ENCODE data around the gene PPM1F. TPM values are rescaled to one million over a fixed set of nuclear protein-coding genes. Genes with fewer than 3 reads are reported as not detected.

Gene PPM1F
- total RNA-seq, 1 experiment from 2014 or later, result 54.8 TPM

GRCh38 chr22:21985214-21985613 lies 32.6 kb upstream of the PPM1F start:
- H3K9me3 ChIP-seq (replicated peaks), result no peaks in the 10 kb centered on the region
- no peak for DNase-seq (ENCODE audit: low read depth in 1 of 2, low spot score in 2 of 2)
- H3K4me1 ChIP-seq (replicated peaks), result peaks cover 9% of the 10 kb centered on the region
- no peak overlapping the region for H3K27ac ChIP-seq
- H3K4me3 ChIP-seq, result no peak overlapping the region
- H3K27me3 ChIP-seq (replicated peaks), result 0 out of 2 replicates have a peak, but pooled peaks cover 3% of the 10 kb centered on the region
- H3K36me3 ChIP-seq, result peaks cover 9% of the 10 kb centered on the region

DNA sequence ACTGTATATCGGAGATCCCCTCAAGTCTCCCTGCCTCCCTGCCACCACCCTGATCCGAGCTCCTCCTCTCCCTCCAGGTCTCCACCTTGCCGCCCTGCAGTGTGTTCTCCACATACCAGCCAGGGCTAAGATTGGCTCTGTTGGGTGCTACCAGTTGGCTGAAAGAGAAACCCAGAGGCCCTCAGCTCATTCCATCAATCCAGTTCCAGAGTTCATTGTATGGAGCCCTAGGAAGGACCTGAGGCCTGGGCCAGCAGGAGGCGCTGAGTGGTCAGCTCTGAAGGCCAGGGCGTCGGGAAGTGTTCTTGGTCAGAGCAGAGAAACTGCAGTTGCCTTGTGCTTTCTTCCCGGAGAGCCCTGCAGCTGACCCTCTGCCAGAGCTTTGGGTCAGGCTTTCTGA lies 32.1 kb upstream of the PPM1F start:
- Histone ChIP-seq H3K27me3 (replicated peaks) (0 out of 2 replicates have a peak, but pooled peaks cover 3% of the 10 kb centered on the region), H3K36me3 (peaks cover 9% of the 10 kb centered on the region), H3K4me3 (no peak overlapping the region), H3K9me3 (replicated peaks) (no peaks in the 10 kb centered on the region), H3K27ac (no peak overlapping the region), H3K4me1 (replicated peaks) (peaks cover 9% of the 10 kb centered on the region)
- DNase-seq (ENCODE audit: low read depth in 1 of 2, low spot score in 2 of 2), result no peak

- peaks cover 9% of the 10 kb centered on the region for H3K4me1 ChIP-seq (replicated peaks)
- peak within 1 kb of the TSS; percentile 30; the same call in 1 of the 2 replicates for H3K27ac ChIP-seq
- H3K36me3 ChIP-seq, result peaks cover 9% of the 10 kb centered on the region
- peak; percentile 62 to 79 for DNase-seq (ENCODE audit: low read depth in 1 of 2, low spot score in 2 of 2)
- no peaks in the 10 kb centered on the region for H3K9me3 ChIP-seq (replicated peaks)
- no peaks in the 10 kb centered on the region for H3K27me3 ChIP-seq (replicated peaks)
- peak within 1 kb of the TSS; percentile 77 for H3K4me3 ChIP-seq
These were observed 29.8 kb upstream of the PPM1F start, which contains the start of gene TOP3B for GRCh38 chr22:21982338-21982965. Gene TOP3B, minus strand, starts transcription at chr22:21982787. Its CDS starts 7,078 bp downstream, at chr22:21975709.

- Histone ChIP-seq H3K9me3 (replicated peaks) (no peaks in the 10 kb centered on the region), H3K36me3 (peaks cover 9% of the 10 kb centered on the region), H3K27me3 (replicated peaks) (no peaks in the 10 kb centered on the region), H3K27ac (no peak overlapping the region), H3K4me1 (replicated peaks) (peaks cover 9% of the 10 kb centered on the region), H3K4me3 (peak overlapping the region; percentile 77)
- no peak for DNase-seq (ENCODE audit: low read depth in 1 of 2, low spot score in 2 of 2)
These were observed 29.2 kb upstream of the PPM1F start for GRCh38 chr22:21981874-21982273.

- peaks cover 20% of the 10 kb centered on the region for H3K36me3 ChIP-seq
- no peak for DNase-seq (ENCODE audit: low read depth in 1 of 2, low spot score in 2 of 2)
- H3K4me1 ChIP-seq (replicated peaks), result peaks cover 9% of the 10 kb centered on the region
- H3K4me3 ChIP-seq, result no peak overlapping the region
- H3K27me3 ChIP-seq (replicated peaks), result no peaks in the 10 kb centered on the region
- no peak overlapping the region for H3K27ac ChIP-seq
- no peaks in the 10 kb centered on the region for H3K9me3 ChIP-seq (replicated peaks)
These were observed 27.9 kb upstream of the PPM1F start for GRCh38 chr22:21980547-21980946.

GRCh38 chr22:21978564-21979386 lies 26.1 kb upstream of the PPM1F start:
- H3K27me3 ChIP-seq (replicated peaks), result no peaks in the 10 kb centered on the region
- H3K27ac ChIP-seq, result no peak overlapping the region
- peaks cover 9% of the 10 kb centered on the region for H3K4me1 ChIP-seq (replicated peaks)
- peaks cover 38% of the 10 kb centered on the region for H3K36me3 ChIP-seq
- H3K9me3 ChIP-seq (replicated peaks), result no peaks in the 10 kb centered on the region
- H3K4me3 ChIP-seq, result no peak overlapping the region
- no peak for DNase-seq (ENCODE audit: low read depth in 1 of 2, low spot score in 2 of 2)

- Histone ChIP-seq H3K27me3 (replicated peaks) (no peaks in the 10 kb centered on the region), H3K9me3 (replicated peaks) (no peaks in the 10 kb centered on the region), H3K27ac (no peak overlapping the region), H3K36me3 (peaks cover 48% of the 10 kb centered on the region), H3K4me1 (replicated peaks) (peaks cover 9% of the 10 kb centered on the region), H3K4me3 (no peak overlapping the region)
- no peak for DNase-seq (ENCODE audit: low read depth in 1 of 2, low spot score in 2 of 2)
These were observed 25.2 kb upstream of the PPM1F start for GRCh38 chr22:21977814-21978213.

GRCh38 chr22:21975854-21976345 lies 23.3 kb upstream of the PPM1F start:
- Histone ChIP-seq H3K27ac (no peak overlapping the region), H3K4me1 (replicated peaks) (no peaks in the 10 kb centered on the region), H3K9me3 (replicated peaks) (no peaks in the 10 kb centered on the region), H3K4me3 (no peak overlapping the region), H3K27me3 (replicated peaks) (no peaks in the 10 kb centered on the region), H3K36me3 (peaks cover 58% of the 10 kb centered on the region)
- DNase-seq (ENCODE audit: low read depth in 1 of 2, low spot score in 2 of 2), result no peak

GRCh38 chr22:21975273-21975672 lies 22.6 kb upstream of the PPM1F start:
- Histone ChIP-seq H3K4me3 (no peak overlapping the region), H3K27me3 (replicated peaks) (no peaks in the 10 kb centered on the region), H3K9me3 (replicated peaks) (no peaks in the 10 kb centered on the region), H3K4me1 (replicated peaks) (no peaks in the 10 kb centered on the region), H3K27ac (no peak overlapping the region), H3K36me3 (peaks cover 64% of the 10 kb centered on the region)
- no peak for DNase-seq (ENCODE audit: low read depth in 1 of 2, low spot score in 2 of 2)

DNA sequence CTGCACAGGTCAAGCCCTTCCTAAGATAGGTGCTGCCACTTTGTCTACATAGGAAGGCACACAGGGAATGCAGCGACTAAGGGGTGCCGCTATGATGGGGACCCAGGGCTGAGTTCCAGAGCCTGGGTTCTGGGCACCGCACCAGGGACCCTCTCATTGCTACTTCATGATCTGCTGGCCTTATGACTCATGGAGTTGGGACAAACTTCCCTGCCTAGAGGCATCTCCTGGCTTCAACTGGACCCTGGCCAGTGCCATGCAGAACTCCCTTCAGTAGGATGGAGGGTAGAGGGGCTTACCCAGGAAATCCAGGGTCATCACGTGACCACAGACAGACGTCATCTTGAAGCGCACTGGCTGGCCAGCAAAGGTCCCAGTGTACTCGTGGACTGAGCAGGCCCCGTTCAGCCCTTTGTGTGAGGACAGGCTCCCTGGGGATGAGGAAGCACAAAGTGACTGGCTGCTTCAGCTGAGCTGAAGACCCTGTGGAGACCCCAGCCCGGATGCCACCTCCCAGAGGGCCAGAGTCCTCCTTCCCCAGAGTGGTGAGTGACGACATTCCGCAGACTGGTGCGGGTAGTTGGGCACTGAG lies 21.5 kb upstream of the PPM1F start:
- no peak overlapping the region for H3K27ac ChIP-seq
- no peak overlapping the region for H3K4me3 ChIP-seq
- no peaks in the 10 kb centered on the region for H3K4me1 ChIP-seq (replicated peaks)
- peaks cover 74% of the 10 kb centered on the region for H3K36me3 ChIP-seq
- no peak for DNase-seq (ENCODE audit: low read depth in 1 of 2, low spot score in 2 of 2)
- no peaks in the 10 kb centered on the region for H3K27me3 ChIP-seq (replicated peaks)
- no peaks in the 10 kb centered on the region for H3K9me3 ChIP-seq (replicated peaks)

- H3K9me3 ChIP-seq (replicated peaks), result no peaks in the 10 kb centered on the region
- DNase-seq (ENCODE audit: low read depth in 1 of 2, low spot score in 2 of 2), result no peak
- H3K4me1 ChIP-seq (replicated peaks), result no peaks in the 10 kb centered on the region
- peaks cover 87% of the 10 kb centered on the region for H3K36me3 ChIP-seq
- no peak overlapping the region for H3K27ac ChIP-seq
- no peaks in the 10 kb centered on the region for H3K27me3 ChIP-seq (replicated peaks)
- no peak overlapping the region for H3K4me3 ChIP-seq
These were observed 20.2 kb upstream of the PPM1F start for GRCh38 chr22:21972806-21973205.

GRCh38 chr22:21972293-21972779 lies 19.7 kb upstream of the PPM1F start:
- peak in 1 of 2 experiments; percentile 31 for DNase-seq (ENCODE audit: low read depth in 1 of 2, low spot score in 2 of 2)
- H3K4me3 ChIP-seq, result no peak overlapping the region
- H3K27ac ChIP-seq, result no peak overlapping the region
- peaks cover 92% of the 10 kb centered on the region for H3K36me3 ChIP-seq
- H3K27me3 ChIP-seq (replicated peaks), result no peaks in the 10 kb centered on the region
- no peaks in the 10 kb centered on the region for H3K4me1 ChIP-seq (replicated peaks)
- H3K9me3 ChIP-seq (replicated peaks), result no peaks in the 10 kb centered on the region

- H3K4me1 ChIP-seq (replicated peaks), result no peaks in the 10 kb centered on the region
- no peak overlapping the region for H3K4me3 ChIP-seq
- DNase-seq (ENCODE audit: low read depth in 1 of 2, low spot score in 2 of 2), result no peak
- H3K27ac ChIP-seq, result no peak overlapping the region
- H3K9me3 ChIP-seq (replicated peaks), result no peaks in the 10 kb centered on the region
- H3K27me3 ChIP-seq (replicated peaks), result no peaks in the 10 kb centered on the region
- H3K36me3 ChIP-seq, result peaks cover 97% of the 10 kb centered on the region
These were observed 19.2 kb upstream of the PPM1F start for GRCh38 chr22:21971858-21972275.

Data from SJSA1 (cell line).